IPS DF 6.9 (cell line): ENCODE data around the gene SMAD7.

Source experiments
- DNase-seq: peaks from one replicate; pipeline ENCODE4 v3.0.0-alpha.2; 2013; ENCODE audit warnings: low read depth, low spot score
- H3K27ac ChIP-seq: one replicate; pipeline ENCODE4 v1.5.1; 2013; ENCODE audit warnings: low read length, control low read depth
- H3K27me3 ChIP-seq: 2 replicates; pipeline ENCODE4 v1.6.1; 2013; ENCODE audit warnings: mild to moderate bottlenecking, low read length; ENCODE audit not compliant: control insufficient read depth, insufficient read depth
- H3K36me3 ChIP-seq: 2 replicates; pipeline ENCODE4 v1.6.1; 2013; ENCODE audit warnings: low read length; ENCODE audit not compliant: control insufficient read depth, insufficient read depth
- H3K4me1 ChIP-seq: 2 replicates; pipeline ENCODE4 v1.6.1; 2013; ENCODE audit warnings: low read length; ENCODE audit not compliant: control insufficient read depth, insufficient read depth
- H3K4me3 ChIP-seq: 2 replicates; pipeline ENCODE4 v1.5.1; 2013; ENCODE audit warnings: mild to moderate bottlenecking, low read length
- H3K9me3 ChIP-seq: 2 replicates; pipeline ENCODE4 v1.6.1; 2013; ENCODE audit warnings: low read length, inconsistent platforms; ENCODE audit not compliant: control insufficient read depth, insufficient read depth
- WGBS: extraction: QIAGEN DNeasy Blood & Tissue Kit; methylation state at CpG from one replicate; pipeline ENCODE4 v1.1.7; 2013; ENCODE audit warnings: mixed read lengths, missing lambda C conversion rate; ENCODE audit not compliant: insufficient read length, insufficient coverage; 5-methylcytosine and 5-hydroxymethylcytosine counted together

The SMAD7 gene

GRCh38 chr18:48959921-48960920 lies 9.5 kb upstream of the SMAD7 start:
- peak; percentile 98 for DNase-seq
- H3K27ac ChIP-seq: no peak overlapping the region
- H3K4me1 ChIP-seq: peaks cover 12% of the 10 kb centered on the region

GRCh38 chr18:48959551-48959920 lies 8.8 kb upstream of the SMAD7 start:
- Histone ChIP-seq H3K4me1 (peaks cover 12% of the 10 kb centered on the region), H3K4me3 (no peak overlapping the region), H3K27ac (peak overlapping the region; percentile 60), H3K27me3 (no peaks in the 10 kb centered on the region; the same call in 1 of the 2 replicates), H3K36me3 (no peaks in the 10 kb centered on the region), H3K9me3 (no peaks in the 10 kb centered on the region)
- DNase-seq: no peak
- WGBS: no CpG with 5 or more reads among the region's 7 CpGs

More at GRCh38 chr18:48959921-48960920, 9.5 kb upstream of the SMAD7 start:
- Histone ChIP-seq H3K4me3 (no peak overlapping the region), H3K27me3 (no peaks in the 10 kb centered on the region; the same call in 1 of the 2 replicates), H3K9me3 (no peaks in the 10 kb centered on the region), H3K36me3 (no peaks in the 10 kb centered on the region)
- no CpG with 5 or more reads among the region's 17 CpGs for WGBS

- Histone ChIP-seq H3K27me3 (no peaks in the 10 kb centered on the region; the same call in 1 of the 2 replicates), H3K27ac (peak overlapping the region; percentile 60)
Measured at GRCh38 chr18:48958951-48959350, 8.2 kb upstream of the SMAD7 start.

GRCh38 chr18:48957616-48958015 lies 6.9 kb upstream of the SMAD7 start:
- H3K27ac ChIP-seq: no peak overlapping the region
- H3K36me3 ChIP-seq: no peaks in the 10 kb centered on the region
- no CpG with 5 or more reads among the region's 4 CpGs for WGBS
- no peak overlapping the region for H3K4me3 ChIP-seq
- DNase-seq: no peak
- no peaks in the 10 kb centered on the region for H3K9me3 ChIP-seq
- H3K27me3 ChIP-seq: no peaks in the 10 kb centered on the region; the same call in 1 of the 2 replicates
- H3K4me1 ChIP-seq: peaks cover 8% of the 10 kb centered on the region

More at GRCh38 chr18:48958951-48959350, 8.2 kb upstream of the SMAD7 start:
- H3K4me3 ChIP-seq: no peak overlapping the region
- no CpG with 5 or more reads among the region's 6 CpGs for WGBS
- peaks cover 12% of the 10 kb centered on the region for H3K4me1 ChIP-seq
- no peaks in the 10 kb centered on the region for H3K9me3 ChIP-seq
- no peak for DNase-seq
- no peaks in the 10 kb centered on the region for H3K36me3 ChIP-seq

GRCh38 chr18:48957136-48957535 lies 6.4 kb upstream of the SMAD7 start:
- Histone ChIP-seq H3K4me1 (peaks cover 7% of the 10 kb centered on the region; the same call in 1 of the 2 replicates), H3K27me3 (no peaks in the 10 kb centered on the region; the same call in 1 of the 2 replicates), H3K4me3 (no peak overlapping the region), H3K9me3 (no peaks in the 10 kb centered on the region), H3K36me3 (no peaks in the 10 kb centered on the region), H3K27ac (no peak overlapping the region)
- no CpG with 5 or more reads among the region's 8 CpGs for WGBS
- no peak for DNase-seq

- no CpG with 5 or more reads among the region's 1 CpG for WGBS
- H3K4me3 ChIP-seq: no peak overlapping the region
- H3K27me3 ChIP-seq: no peaks in the 10 kb centered on the region; the same call in 1 of the 2 replicates
- H3K36me3 ChIP-seq: no peaks in the 10 kb centered on the region
- H3K27ac ChIP-seq: no peak overlapping the region
- H3K4me1 ChIP-seq: peaks cover 7% of the 10 kb centered on the region; the same call in 1 of the 2 replicates
- no peak for DNase-seq
- H3K9me3 ChIP-seq: no peaks in the 10 kb centered on the region
Measured at GRCh38 chr18:48956356-48956755, 5.6 kb upstream of the SMAD7 start.

- no peak overlapping the region for H3K4me3 ChIP-seq
- WGBS: no CpG with 5 or more reads among the region's 7 CpGs
- no peak overlapping the region for H3K27ac ChIP-seq
- H3K27me3 ChIP-seq: no peaks in the 10 kb centered on the region; the same call in 1 of the 2 replicates
- no peak for DNase-seq
- H3K36me3 ChIP-seq: no peaks in the 10 kb centered on the region
- H3K4me1 ChIP-seq: peaks cover 7% of the 10 kb centered on the region; the same call in 1 of the 2 replicates
- no peaks in the 10 kb centered on the region for H3K9me3 ChIP-seq
Measured at GRCh38 chr18:48955830-48956261, 5.1 kb upstream of the SMAD7 start.

- no CpG with 5 or more reads among the region's 14 CpGs for WGBS
Measured at GRCh38 chr18:48954886-48955819, 4.4 kb upstream of the SMAD7 start.

GRCh38 chr18:48953104-48953706 lies 2.4 kb upstream of the SMAD7 start:
- WGBS: no CpG with 5 or more reads among the region's 19 CpGs
- Histone ChIP-seq H3K4me3 (peak overlapping the region; percentile 59; the same call in 1 of the 2 replicates), H3K27ac (no peak overlapping the region), H3K36me3 (no peaks in the 10 kb centered on the region), H3K9me3 (no peaks in the 10 kb centered on the region), H3K27me3 (no peaks in the 10 kb centered on the region; the same call in 1 of the 2 replicates), H3K4me1 (no peaks in the 10 kb centered on the region; the same call in 1 of the 2 replicates)
- no peak for DNase-seq

More at GRCh38 chr18:48954886-48955819, 4.4 kb upstream of the SMAD7 start:
- DNase-seq: no peak
- Histone ChIP-seq H3K27me3 (no peaks in the 10 kb centered on the region; the same call in 1 of the 2 replicates), H3K4me1 (peaks cover 7% of the 10 kb centered on the region; the same call in 1 of the 2 replicates), H3K27ac (no peak overlapping the region), H3K36me3 (no peaks in the 10 kb centered on the region), H3K4me3 (no peak overlapping the region), H3K9me3 (no peaks in the 10 kb centered on the region)
